Cerebellar nuclear complex (tissue), 1 donor: ENCODE measurements around the gene ADARB1.
"Not testable (repeated sequence)": the region's sequence is repeated elsewhere in the genome, so short reads cannot be mapped to it uniquely, and the experiment has no call there.

Experiments
- DNase-seq, 2 experiments: peaks; one replicate each; lab custom pipeline; 2025; lab: John Stamatoyannopoulos, UW

The ADARB1 gene

GRCh38 chr21:45114475-45114874, 40.1 kb downstream of the ADARB1 start:
- no peak for DNase-seq

GRCh38 chr21:45115141-45115540, 40.8 kb downstream of the ADARB1 start:
- no peak for DNase-seq

DNA sequence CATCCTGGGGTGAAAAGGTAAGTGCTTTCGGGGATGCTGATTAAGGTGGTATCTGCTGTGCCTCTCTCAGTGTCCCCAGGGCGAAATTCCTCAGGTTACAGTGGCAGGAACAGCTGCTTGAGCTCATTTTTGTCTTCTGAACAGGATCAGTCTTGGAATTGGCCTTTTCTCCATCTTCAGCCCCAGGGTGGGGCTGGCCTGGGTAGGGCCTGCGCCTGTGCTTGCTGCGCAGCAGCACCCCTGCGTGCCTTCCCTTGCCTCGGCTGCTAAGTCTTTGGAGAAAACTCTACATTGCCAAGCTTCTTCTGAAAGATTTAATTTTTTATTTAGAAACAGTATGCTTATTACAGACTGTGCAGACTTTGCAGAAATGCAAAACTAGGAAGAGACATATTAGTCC, 41.7 kb downstream of the ADARB1 start:
- DNase-seq: no peak

DNA sequence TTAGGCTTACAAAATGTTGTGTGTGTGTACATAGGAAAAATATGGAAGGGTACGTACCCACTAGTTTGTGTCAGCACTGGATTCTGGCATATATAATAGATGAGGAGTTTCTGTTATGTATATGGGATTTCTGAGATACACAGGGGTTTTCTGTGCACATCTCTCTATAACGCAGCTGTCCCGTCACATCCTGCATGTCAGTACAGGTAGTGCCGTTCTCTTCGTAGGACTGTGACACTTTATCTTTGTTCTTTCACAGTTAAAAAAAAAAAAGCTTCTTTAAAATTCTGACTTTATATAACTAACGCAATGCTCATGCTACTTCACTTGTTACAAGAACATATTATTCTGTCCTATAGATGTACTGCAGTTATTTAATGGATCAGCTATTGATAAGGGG, 42.9 kb downstream of the ADARB1 start:
- no peak for DNase-seq

- no peak for DNase-seq
Observed at GRCh38 chr21:45118099-45118498, 43.7 kb downstream of the ADARB1 start.

DNA sequence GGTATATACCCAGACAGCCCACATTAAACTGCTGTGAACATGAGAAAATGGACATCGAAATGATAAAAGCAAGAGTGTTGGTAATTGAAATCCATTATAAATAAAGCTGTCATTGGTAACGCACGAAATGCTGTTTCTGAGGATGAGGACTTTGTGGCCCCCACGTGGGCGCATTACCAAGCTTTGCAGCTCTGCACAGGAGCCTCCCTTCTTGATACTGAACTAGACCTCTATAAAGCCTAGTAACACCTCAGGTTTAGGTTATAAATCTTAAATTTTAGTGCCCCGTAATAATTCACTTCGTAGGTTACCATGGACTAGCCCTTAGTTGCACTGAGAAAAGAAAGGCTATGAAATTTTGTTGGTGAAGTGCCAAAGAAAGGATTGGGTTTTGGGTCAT, 45.4 kb downstream of the ADARB1 start:
- DNase-seq: no peak

DNA sequence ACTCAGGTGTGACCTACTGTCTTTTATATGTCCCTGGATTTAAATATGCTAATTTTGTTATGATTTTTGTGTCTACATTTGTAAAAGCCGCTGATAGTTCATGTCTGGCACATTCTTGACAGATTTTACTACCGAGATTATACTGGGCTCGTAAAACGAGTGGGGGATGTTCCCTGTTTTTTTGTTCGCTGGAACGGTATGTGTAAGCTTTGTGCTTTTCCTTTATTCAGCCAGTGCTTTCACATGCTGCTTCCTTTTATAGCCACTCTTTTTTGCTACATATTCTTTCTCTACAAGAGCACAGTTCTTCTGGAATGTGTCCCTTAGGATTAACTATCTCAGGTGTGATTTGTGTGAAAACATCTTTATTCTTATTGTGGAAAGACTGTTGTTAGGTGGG, 46.6 kb downstream of the ADARB1 start:
- DNase-seq: no peak

DNA sequence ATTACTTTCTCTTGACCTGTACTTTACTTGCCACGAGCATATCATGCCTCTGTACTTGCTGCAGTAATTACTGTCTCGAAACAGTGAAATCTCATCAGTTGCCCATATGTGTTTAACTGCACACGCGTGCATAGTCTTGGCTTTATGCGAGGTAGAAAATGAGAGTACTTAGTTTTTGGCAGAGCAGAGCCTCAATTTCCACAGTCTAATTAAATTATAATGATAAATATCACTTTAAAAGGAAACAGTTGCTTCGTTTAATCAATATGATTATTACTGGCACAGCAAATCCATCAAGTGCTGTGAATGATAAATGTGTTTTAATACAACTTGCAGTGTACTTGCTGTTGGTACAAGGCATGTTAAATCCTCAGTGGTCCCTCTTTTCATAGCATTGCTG, 47.6 kb downstream of the ADARB1 start:
- DNase-seq: no peak

DNA sequence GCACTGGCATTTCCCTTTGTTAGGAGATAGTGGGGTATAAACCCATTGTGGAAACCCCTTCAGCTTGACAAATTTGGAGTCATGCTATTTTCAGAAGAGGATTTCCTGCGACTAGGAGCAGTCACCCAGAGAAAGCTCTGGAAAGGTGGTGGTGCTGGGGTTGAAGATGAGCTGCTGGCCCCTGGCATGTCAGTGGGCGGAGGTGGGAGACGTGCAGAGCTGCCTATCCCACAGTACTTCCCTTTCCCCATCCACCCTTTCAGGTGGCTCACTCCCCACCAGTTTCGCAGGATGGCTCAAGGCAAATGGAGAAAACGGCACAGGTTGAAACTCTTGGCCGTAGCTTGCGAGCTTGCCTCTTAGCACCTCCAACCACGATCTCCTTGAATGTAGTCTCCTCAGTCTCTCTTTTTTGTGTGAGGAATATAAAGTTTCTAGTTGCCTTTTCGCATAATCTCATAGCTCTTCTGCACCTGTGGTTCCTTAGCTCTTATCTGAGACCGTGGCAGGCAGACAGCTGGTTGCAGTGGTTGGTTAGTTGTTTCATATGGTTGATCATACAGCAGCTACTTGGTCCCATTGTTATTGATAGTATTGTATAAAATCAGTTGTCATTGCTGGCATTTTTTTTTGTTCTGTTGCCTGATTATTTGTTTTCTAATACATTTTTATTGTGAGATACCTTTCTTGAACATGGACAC, 48.2 kb downstream of the ADARB1 start:
- no peak for DNase-seq

DNA sequence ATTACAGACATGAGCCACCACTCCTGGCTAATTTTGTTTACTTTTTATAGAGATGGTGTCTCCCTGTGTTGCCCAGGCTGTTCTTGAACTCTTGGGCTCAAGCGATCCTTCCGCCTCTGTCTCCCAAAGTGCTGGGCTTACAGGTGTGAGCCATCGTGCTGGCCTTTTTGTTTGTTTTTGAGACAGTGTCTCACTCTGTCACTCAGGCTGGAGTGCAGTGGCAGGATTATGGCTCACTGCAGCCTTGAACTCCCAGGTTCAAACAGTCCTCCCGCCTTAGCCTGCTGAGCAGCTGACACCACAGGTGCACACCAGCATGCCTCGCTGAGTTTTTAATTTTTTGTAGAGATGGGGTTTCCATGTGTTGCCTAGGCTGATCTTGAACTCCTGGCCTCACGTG, 49.1 kb downstream of the ADARB1 start:
- no peak for DNase-seq

GRCh38 chr21:45124596-45124995, 50.2 kb downstream of the ADARB1 start:
- DNase-seq: no peak

- DNase-seq: no peak
Observed at GRCh38 chr21:45125357-45125756, 51.0 kb downstream of the ADARB1 start.

DNA sequence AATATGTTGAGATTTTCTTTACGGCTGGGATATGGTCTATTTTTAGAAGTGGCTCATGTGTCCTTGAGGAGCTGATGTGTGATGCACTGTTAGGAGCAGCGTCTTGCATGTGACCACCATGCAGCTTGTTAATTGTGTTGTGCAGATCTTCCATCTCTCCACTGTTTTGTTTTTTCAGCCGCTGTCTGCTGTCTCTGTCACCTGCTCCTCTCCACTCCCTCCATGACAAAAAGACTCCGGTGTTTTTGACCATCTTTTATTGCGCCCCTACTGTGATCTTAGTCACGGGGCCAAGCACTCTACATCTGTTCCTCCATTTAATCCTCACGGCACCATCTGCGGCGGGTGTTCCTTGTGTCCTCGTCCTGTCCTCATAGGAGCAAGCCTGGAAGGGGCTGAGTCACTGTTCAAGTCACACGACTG, 51.8 kb downstream of the ADARB1 start:
- peak; percentile 69 to 76 for DNase-seq

DNA sequence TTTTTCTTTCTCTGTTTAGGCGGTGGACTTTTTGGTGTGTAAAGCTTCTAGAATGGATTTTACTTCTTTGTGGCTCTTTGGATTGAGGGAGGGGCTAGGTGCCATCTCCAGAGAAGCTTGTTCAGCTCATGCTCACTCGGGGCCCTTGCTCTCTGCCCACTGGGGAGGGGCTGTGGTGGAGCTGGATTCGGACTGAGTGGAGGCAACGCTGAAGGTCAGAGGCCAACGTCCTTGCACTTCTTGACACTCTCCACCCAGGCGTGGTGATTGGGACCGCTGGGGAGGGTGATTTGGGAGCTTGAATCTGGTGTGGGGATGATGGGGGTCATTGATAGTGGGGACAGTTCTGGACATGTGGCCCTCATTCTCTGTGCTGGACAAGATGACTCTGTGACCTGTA, 52.6 kb downstream of the ADARB1 start:
- DNase-seq: no peak

DNA sequence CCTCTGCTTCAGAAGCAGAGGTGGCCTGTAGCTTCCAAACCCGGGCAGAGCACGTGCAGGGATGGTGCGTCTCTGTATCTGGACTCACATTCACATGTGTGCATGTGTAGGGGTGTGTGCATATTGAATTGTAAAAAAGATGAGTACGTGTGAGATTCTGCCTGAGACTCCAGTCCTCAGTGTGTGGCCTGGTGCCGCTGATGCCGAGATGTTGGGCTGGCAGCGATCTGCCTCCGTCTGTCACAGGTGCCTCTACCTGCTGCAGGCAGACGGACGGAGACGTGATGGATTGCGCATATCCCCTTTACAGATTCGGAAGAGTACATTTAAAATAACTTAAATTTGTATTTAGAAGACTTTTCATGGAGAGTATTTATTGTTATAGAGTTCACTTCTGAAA, 53.6 kb downstream of the ADARB1 start:
- peak in 1 of 2 experiments; percentile 48 for DNase-seq

- DNase-seq: peak; percentile 58 to 92
Observed at GRCh38 chr21:45128613-45129188, 54.3 kb downstream of the ADARB1 start.

- DNase-seq: no peak
Observed at GRCh38 chr21:45129189-45129923, 55.0 kb downstream of the ADARB1 start.

DNA sequence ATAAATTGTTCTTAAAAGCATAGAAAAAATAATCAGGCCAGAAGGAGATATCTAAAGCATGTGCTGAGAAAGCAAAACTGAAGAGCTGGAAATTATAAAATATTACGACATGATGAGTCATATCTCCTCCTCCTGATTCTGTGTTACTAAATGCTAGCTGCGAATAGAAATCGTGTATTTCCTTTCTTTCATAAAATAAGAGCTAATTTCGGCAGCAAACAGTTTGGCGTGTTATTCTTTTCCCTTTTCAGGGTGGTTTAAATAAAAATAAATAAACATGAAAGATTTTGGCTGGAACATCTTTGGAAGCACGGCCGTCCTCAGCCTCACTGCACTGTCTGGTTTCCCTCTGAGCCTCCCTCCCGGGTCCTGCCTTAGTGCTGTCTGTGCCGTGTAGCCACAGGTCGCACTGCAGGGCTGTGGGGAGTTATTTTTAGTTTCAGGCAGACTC, 56.0 kb downstream of the ADARB1 start:
- DNase-seq: no peak

DNA sequence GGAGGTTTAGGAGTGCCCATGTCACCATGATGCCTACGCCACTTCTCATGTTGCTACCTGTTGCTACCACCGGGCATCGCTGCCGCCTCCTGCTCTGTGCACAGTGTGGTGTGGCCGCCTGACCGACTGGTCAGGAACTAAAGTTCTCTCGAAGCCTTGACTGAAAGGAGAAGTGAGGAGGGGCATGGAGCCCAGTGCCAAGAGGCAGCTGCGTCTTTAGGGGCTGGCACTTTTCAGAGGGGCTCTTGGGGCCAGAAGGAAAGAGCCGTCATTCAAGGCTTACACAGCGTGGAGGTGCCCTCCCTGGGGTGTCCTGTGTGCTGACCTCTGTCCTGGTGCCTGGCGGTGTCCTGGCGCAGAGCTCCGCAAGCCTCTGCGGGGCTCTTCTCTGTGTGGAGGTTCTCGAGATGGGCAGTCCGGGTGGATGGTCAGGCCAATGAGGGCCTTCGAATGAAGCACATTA, 57.2 kb downstream of the ADARB1 start:
- DNase-seq: no peak

DNA sequence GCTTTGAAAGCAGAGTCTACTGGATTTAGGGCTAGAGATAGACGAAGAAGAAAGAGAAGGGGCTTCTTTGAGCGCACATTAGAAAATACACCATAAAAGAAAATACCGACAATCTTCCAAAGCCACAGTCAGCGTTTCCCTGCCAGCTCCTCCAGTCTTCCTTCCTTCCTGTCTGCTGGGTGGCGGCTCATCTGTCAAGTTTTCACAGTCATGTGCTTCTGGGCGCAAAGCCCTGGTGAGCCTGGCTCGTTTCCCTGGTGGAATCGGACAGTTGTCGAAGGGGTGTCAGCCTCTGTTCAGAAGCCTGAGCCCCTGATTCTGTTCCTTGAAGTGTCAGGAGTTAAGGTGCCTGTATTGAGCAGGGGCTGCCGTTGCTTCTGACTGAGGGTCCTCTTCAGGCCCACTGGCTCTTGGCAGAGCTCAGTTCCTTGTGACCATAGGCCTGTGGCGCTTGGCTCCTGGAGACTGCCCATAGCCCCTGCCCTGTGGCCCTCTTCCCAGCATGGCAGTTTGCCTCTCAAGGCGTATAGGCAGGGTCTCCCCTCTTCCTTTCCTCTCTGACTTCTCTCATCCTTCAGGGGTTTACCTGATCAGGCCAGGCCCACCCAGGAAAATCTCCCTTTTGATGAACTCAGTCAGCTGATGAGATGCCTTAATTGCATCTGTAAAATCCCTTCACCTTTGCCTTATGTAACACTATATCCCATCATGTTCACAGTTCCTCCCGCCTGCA, 58.6 kb downstream of the ADARB1 start:
- no peak for DNase-seq

DNA sequence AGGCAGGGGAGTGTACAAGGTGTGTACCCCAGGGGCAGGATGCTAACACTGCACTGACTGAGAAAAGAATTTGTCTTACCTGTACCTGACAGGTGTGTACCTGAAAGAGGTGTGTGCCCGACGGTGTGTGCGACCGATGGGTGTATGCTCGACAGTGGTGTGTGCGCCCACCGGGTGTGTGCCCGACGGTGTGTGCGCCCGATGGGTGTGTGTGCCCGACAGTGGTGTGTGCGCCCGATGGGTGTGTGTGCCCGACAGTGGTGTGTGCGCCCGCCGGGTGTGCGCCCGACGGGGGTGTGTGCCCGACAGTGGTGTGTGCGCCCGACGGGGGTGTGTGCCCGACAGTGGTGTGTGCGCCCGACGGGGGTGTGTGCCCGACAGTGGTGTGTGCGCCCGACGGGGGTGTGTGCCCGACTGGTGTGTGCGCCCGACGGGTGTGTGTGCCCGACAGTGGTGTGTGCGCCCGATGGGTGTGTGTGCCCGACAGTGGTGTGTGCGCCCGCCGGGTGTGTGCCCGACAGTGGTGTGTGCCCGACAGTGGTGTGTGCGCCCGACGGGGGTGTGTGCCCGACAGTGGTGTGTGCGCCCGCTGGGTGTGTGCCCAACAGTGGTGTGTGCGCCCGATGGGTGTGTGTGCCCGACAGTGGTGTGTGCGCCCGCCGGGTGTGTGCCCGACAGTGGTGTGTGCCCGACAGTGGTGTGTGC, 59.3 kb downstream of the ADARB1 start:
- DNase-seq: not testable (repeated sequence)
